HT1080 (cell line): Measurements from ENCODE around the gene ATP5PF. TPM values are rescaled to one million over a fixed set of nuclear protein-coding genes. Genes with fewer than 3 reads are reported as not detected.
"Not testable (repeated sequence)": the region's sequence is repeated elsewhere in the genome, so short reads cannot be mapped to it uniquely, and the experiment has no call there.

Source experiments
- DNase-seq: peaks from one replicate; pipeline ENCODE4 v3.0.0-alpha.2; 2015; ENCODE audit warnings: low read depth
- total RNA-seq: library from RNA; depleted of rRNA; stranded (reverse); fragments of >200 nt; shearing (Covaris generic); gene quantifications from 2 replicates; pipeline ENCODE4 v1.2.3, GENCODE V29; 2014

The ATP5PF gene
- total RNA-seq, 1 experiment from 2014 or later: 167 TPM

- no peak for DNase-seq
Measured at GRCh38 chr21:25732091-25732760, 2.5 kb downstream of the ATP5PF start.

- no peak for DNase-seq
Measured at GRCh38 chr21:25722631-25723030, 12.1 kb downstream of the ATP5PF start.

- DNase-seq: no peak
Measured at GRCh38 chr21:25721987-25722386, 12.7 kb downstream of the ATP5PF start.

- DNase-seq: no peak
Measured at GRCh38 chr21:25717491-25718147, 17.1 kb downstream of the ATP5PF start.

- DNase-seq: not testable (repeated sequence)
Measured at GRCh38 chr21:25714066-25714465, 20.6 kb downstream of the ATP5PF start.

GRCh38 chr21:25710550-25710949 lies 24.2 kb downstream of the ATP5PF start:
- DNase-seq: no peak

GRCh38 chr21:25709684-25710265 lies 24.9 kb downstream of the ATP5PF start:
- DNase-seq: no peak

- DNase-seq: no peak
Measured at GRCh38 chr21:25708467-25709065, 26.1 kb downstream of the ATP5PF start.

GRCh38 chr21:25701529-25701928 lies 33.2 kb downstream of the ATP5PF start:
- no peak for DNase-seq

GRCh38 chr21:25700741-25701140 lies 34.0 kb downstream of the ATP5PF start:
- no peak for DNase-seq

- DNase-seq: not testable (repeated sequence)
Measured at GRCh38 chr21:25695461-25695860, 39.2 kb downstream of the ATP5PF start.

- no peak for DNase-seq
Measured at GRCh38 chr21:25691976-25692375, 42.7 kb downstream of the ATP5PF start.

GRCh38 chr21:25689226-25689625 lies 45.5 kb downstream of the ATP5PF start:
- DNase-seq: no peak

GRCh38 chr21:25688275-25689155 lies 46.2 kb downstream of the ATP5PF start:
- no peak for DNase-seq

- DNase-seq: no peak
Measured at GRCh38 chr21:25687787-25688186, 46.9 kb downstream of the ATP5PF start.

- no peak for DNase-seq
Measured at GRCh38 chr21:25682382-25682781, 52.3 kb downstream of the ATP5PF start.

GRCh38 chr21:25676451-25676850 lies 58.3 kb downstream of the ATP5PF start:
- no peak for DNase-seq
